Lower lobe of right lung (tissue), 2 donors: ENCODE results near the gene DSTN. TPM values are rescaled to one million over a fixed set of nuclear protein-coding genes. Genes with fewer than 3 reads are reported as not detected.

Experiments used
- ATAC-seq, 2 donors: fragments of 200-7000 bp; cut with Tn5 transposase; one replicate each; pipeline ENCODE4 v1.9.1; 2020 to 2022; ENCODE audit warnings: mild to moderate bottlenecking in 2 of 2, moderate library complexity in 2 of 2
- DNase-seq: peaks from one replicate; pipeline ENCODE4 v3.0.0-alpha.2; 2020
- H3K27ac ChIP-seq: fragments of 200-600 bp; one replicate; pipeline ENCODE4 v1.8.0; 2022
- H3K27me3 ChIP-seq: fragments of 200-600 bp; one replicate; pipeline ENCODE4 v1.8.0; 2022; ENCODE audit warnings: low read depth
- H3K36me3 ChIP-seq: fragments of 200-600 bp; one replicate; pipeline ENCODE4 v1.8.0; 2022; ENCODE audit warnings: mild to moderate bottlenecking
- H3K4me1 ChIP-seq: fragments of 200-600 bp; one replicate; pipeline ENCODE4 v1.8.0; 2022
- H3K4me3 ChIP-seq: fragments of 200-600 bp; one replicate; pipeline ENCODE4 v1.8.0; 2022; ENCODE audit warnings: mild to moderate bottlenecking
- H3K9me3 ChIP-seq: fragments of 200-600 bp; one replicate; pipeline ENCODE4 v1.8.0; 2022
- CTCF ChIP-seq: fragments of 200-600 bp; IDR thresholded peaks from one replicate; pipeline ENCODE4 v1.8.0; 2022; ENCODE audit warnings: antibody characterized with exemption, mild to moderate bottlenecking
- intact Hi-C: fragments of 100-400 bp; cut with DNase I; formaldehyde crosslinking; loops from one replicate; pipeline ENCODE4 v1.11.0; 2022
- total RNA-seq: library from RNA; stranded (reverse); fragmentation: NEBNext Ultra II Directional; extraction: Animal tissue kit (Norgen Biotek cat#: 25700); gene quantifications from one replicate; pipeline ENCODE4 v1.2.1, GENCODE V29; 2021
- donor health status: DM: no; HTN: yes; CAD: no; lungs with severe emphysema.

DSTN gene
- total RNA-seq, 1 donor from 2014 or later = 347 TPM

DNA sequence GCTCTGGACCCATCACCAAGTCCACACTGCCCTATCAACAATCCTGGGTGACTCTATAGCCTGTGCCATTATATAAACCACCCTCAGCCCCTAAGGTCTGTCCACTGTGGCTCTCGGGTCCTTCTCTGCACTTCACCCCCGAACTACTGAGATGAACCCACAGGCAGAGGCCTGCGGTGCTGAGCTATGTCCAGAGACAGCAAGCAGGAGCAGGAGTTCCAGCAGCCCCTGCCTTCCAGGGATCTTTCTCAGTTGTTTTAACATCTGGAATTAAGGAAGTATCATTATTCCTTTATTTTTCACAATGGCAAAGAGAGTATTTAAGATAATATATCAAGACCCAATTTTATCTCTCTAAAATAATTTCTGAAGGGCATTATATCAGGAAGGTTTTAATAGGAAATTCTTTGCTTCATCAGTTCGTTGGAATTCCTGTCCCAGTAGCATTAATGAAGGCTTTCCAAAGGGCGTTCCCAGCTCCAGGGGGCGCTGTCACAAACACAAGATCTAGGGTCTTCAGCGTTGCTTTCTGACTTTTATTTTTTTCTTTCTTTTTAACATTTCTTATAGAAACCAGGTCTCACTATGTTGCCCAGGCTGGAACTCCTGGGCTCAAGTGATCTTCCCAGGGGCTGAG lies 84.9 kb downstream of the DSTN start:
- Histone ChIP-seq H3K27me3 (no peaks in the 10 kb centered on the region), H3K27ac (no peak overlapping the region), H3K4me1 (peaks cover 37% of the 10 kb centered on the region), H3K4me3 (no peak overlapping the region), H3K9me3 (no peaks in the 10 kb centered on the region), H3K36me3 (peaks cover 43% of the 10 kb centered on the region)
- ATAC-seq = no peak
- intact Hi-C loops = loop anchor here (10.0 kb wide), 1 partner anchor 240 kb away; no protein-coding TSS in a partner anchor
- TF ChIP-seq CTCF = peak; percentile 63
- DNase-seq = no peak

DNA sequence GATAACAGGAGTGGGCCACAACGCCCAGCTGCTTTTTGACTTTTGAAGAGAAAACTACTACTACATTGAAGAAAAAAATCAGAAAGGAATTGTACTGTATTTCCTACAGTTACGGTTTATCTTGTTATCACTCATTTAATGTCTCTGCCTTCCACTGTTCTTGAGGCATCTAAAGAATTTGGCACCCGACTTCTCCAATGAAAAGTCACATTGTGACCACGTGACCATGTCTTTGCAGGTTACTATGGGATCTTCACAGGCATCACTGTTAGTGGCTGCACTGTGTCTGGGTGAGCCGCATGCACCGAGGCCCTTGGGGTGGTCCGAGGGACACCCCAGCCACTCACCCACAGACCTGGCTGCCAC lies 85.4 kb downstream of the DSTN start:
- H3K27ac ChIP-seq = no peak overlapping the region
- DNase-seq (no peak), ATAC-seq (no peak)
- peaks cover 32% of the 10 kb centered on the region for H3K4me1 ChIP-seq
- H3K36me3 ChIP-seq = peaks cover 47% of the 10 kb centered on the region
- TF ChIP-seq CTCF = no peak
- H3K27me3 ChIP-seq = no peaks in the 10 kb centered on the region
- intact Hi-C loops = loop anchor here (10.0 kb wide), 1 partner anchor 240 kb away; no protein-coding TSS in a partner anchor
- H3K4me3 ChIP-seq = no peak overlapping the region
- H3K9me3 ChIP-seq = no peaks in the 10 kb centered on the region

DNA sequence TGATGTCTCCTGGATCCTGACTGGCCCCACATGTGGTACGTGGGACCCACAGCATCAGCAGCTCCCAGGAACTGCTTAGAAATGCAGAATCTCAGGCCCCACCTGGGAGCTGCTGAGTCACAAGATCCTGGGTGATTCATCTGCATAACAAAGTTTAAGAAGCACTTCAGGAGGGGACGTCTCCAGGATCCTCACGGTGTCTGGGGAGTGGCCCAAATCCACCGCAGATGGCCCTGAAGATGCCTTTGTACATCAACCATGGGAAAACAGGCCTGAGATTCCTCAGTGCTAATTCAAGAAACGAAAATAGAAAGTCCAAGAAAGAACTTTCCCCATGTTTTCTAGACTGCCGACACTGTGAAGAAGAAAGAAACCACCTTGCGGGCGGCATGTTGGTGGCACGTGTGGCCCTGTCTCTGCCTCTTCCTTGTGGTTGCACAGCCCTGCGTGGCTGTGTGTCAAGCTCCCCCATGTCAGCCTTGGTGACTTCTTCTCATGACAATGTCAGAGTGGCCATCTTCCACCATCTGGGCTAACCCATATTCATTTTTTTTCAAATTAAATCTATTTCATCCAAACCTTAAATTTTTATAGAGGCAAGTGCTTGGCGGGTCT lies 86.1 kb downstream of the DSTN start:
- TF ChIP-seq CTCF = no peak
- Histone ChIP-seq H3K36me3 (peaks cover 47% of the 10 kb centered on the region), H3K4me3 (no peak overlapping the region), H3K9me3 (no peaks in the 10 kb centered on the region), H3K4me1 (peaks cover 25% of the 10 kb centered on the region), H3K27ac (no peak overlapping the region), H3K27me3 (no peaks in the 10 kb centered on the region)
- ATAC-seq (no peak), DNase-seq (no peak)
- intact Hi-C loops = loop anchor here (10.0 kb wide), 1 partner anchor 239 kb away; no protein-coding TSS in a partner anchor

DNA sequence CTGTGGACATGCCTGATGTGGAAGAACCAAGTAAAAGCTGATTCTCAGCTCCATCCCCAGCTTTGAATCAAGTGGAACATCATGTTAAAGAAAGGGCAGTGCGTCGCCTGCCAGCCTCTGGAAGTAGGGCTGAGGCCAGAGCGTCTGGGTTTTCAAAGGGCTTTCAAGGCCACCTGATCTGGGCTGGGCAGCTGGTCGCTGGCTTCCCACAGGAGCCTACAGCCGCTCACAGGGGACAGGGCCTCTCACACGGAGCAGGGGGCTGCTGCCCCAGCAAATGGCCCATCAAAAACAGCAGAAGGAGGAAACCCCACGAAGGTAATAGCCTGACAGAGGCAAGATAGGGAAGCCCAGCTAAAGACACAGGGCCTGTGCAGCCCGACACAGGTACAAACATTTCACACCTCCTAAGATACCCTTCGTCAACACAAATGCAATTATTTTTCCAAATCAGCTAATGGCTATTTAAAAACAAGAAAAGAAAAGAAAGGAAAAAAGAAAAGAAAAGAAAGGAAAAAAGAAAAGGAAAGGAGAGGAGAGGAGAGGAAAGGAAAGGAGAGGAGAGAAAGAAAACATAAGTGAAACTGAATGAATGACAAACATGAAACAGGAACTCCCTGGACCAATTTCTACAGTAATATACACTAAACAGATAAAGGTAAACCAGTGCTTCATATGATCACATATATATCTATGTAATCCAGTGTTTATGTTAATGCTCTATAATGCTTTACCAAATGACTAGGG lies 87.4 kb downstream of the DSTN start:
- intact Hi-C loops = loop anchor here (10.0 kb wide), 1 partner anchor 238 kb away; no protein-coding TSS in a partner anchor
- no peak for TF ChIP-seq CTCF
- Histone ChIP-seq H3K9me3 (no peaks in the 10 kb centered on the region), H3K27ac (no peak overlapping the region), H3K4me3 (no peak overlapping the region), H3K27me3 (no peaks in the 10 kb centered on the region), H3K36me3 (peaks cover 47% of the 10 kb centered on the region), H3K4me1 (peaks cover 14% of the 10 kb centered on the region)
- DNase-seq = no peak
- ATAC-seq = no peak

GRCh38 chr20:17657898-17658647 lies 88.2 kb downstream of the DSTN start:
- ATAC-seq (no peak), DNase-seq (no peak)
- no peak overlapping the region for H3K27ac ChIP-seq
- H3K27me3 ChIP-seq = no peaks in the 10 kb centered on the region
- no peak for TF ChIP-seq CTCF
- intact Hi-C loops = loop anchor here (10.0 kb wide), 1 partner anchor 237 kb away; no protein-coding TSS in a partner anchor
- no peak overlapping the region for H3K4me3 ChIP-seq
- H3K36me3 ChIP-seq = peaks cover 47% of the 10 kb centered on the region
- no peaks in the 10 kb centered on the region for H3K9me3 ChIP-seq
- peaks cover 18% of the 10 kb centered on the region for H3K4me1 ChIP-seq
